Heart left ventricle (tissue), 16 donors: ENCODE measurements around the gene BAG1. TPM values are rescaled to one million over a fixed set of nuclear protein-coding genes. Genes with fewer than 3 reads are reported as not detected.
A peak's percentile ranks its signal among the peaks of the same experiment; 100 is the strongest.

Experiments used
- ATAC-seq, 4 donors: fragments of 200-7000 bp; cut with Tn5 transposase; one replicate each; pipeline ENCODE4 v1.9.1; 2020 to 2022; ENCODE audit warnings: moderate library complexity in 4 of 4, mild to moderate bottlenecking in 3 of 4, moderate number of reproducible peaks in 1 of 4
- DNase-seq, 5 donors: peaks; one replicate each; pipeline ENCODE4 v3.0.0-alpha.2; 2020
- H3K27ac ChIP-seq, 12 donors: fragments of 200-600 bp; sonication (generic) in 4 of 12; one replicate each; pipeline versions ENCODE4 v1.5.0 to v1.8.0; 2016 to 2022; ENCODE audit warnings: mild to moderate bottlenecking in 2 of 12
- H3K27me3 ChIP-seq, 9 donors: fragments of 200-600 bp; sonication (generic) in 2 of 9; one replicate each; pipeline versions ENCODE4 v1.5.1 to v1.8.0; 2016 to 2022; ENCODE audit warnings: mild to moderate bottlenecking in 3 of 9
- H3K36me3 ChIP-seq, 9 donors: fragments of 200-600 bp; sonication (generic) in 2 of 9; one replicate each; pipeline versions ENCODE4 v1.5.0 to v1.8.0; 2018 to 2022; ENCODE audit warnings: mild to moderate bottlenecking in 2 of 9
- H3K4me1 ChIP-seq, 12 donors: fragments of 200-600 bp; sonication (generic) in 4 of 12; one replicate each; pipeline versions ENCODE4 v1.5.0 to v1.8.0; 2016 to 2022; ENCODE audit warnings: mild to moderate bottlenecking in 3 of 12
- H3K4me3 ChIP-seq, 12 donors: fragments of 200-600 bp; sonication (generic) in 4 of 12; one replicate each; pipeline versions ENCODE4 v1.5.0 to v1.8.0; 2017 to 2022; ENCODE audit warnings: mild to moderate bottlenecking in 9 of 12, moderate library complexity in 4 of 12
- H3K9me3 ChIP-seq, 12 donors: fragments of 200-600 bp; sonication (generic) in 4 of 12; one replicate each; pipeline versions ENCODE4 v1.5.0 to v1.8.0; 2016 to 2022; ENCODE audit warnings: mild to moderate bottlenecking in 1 of 12
- POLR2A ChIP-seq, 2 donors: fragments of 450-650 bp; IDR thresholded peaks; one replicate each; pipeline ENCODE4 v1.6.1; 2017; ENCODE audit warnings: antibody characterized with exemption in 2 of 2, mild to moderate bottlenecking in 2 of 2, moderate library complexity in 2 of 2
- WGBS, 4 donors: extraction: QIAGEN DNeasy Blood & Tissue Kit in 2 of 4; methylation state at CpG; one replicate each; pipeline versions ENCODE4 v1.1.5 to v1.1.7; 2013 to 2018; 5-methylcytosine and 5-hydroxymethylcytosine counted together
- intact Hi-C, 10 donors: fragments of 100-400 bp; cut with DNase I; formaldehyde crosslinking; loops; one replicate each; pipeline versions ENCODE4 v1.11.1 to v1.14.2; 2022
- long read RNA-seq, 3 donors: library from polyadenylated mRNA; unstranded; transcript quantifications; one replicate each; pipeline ENCODE4 v2.0.0, GENCODE V29; 2020 to 2021
- polyA plus RNA-seq, 2 donors: library from polyadenylated mRNA; stranded (reverse); fragments of 200-250 nt; gene quantifications; one replicate each; pipeline ENCODE4 v1.2.3, GENCODE V29; 2013
- total RNA-seq, 9 donors: library from RNA; depleted of rRNA in 2 of 9; stranded (reverse); fragments of >200 nt in 2 of 9; fragmentation: NEBNext Ultra II Directional in 3 of 9; extraction: Animal tissue kit (Norgen Biotek cat#: 25700) in 3 of 9; gene quantifications; one replicate each; pipeline versions ENCODE4 v1.1.0 to v1.2.4, GENCODE V29; 2016 to 2023
- TF ChIP-seq, protein P1 (sequence below), 12 donors: fragments of 200-600 bp; sonication (generic) in 4 of 12; IDR thresholded peaks; one replicate each; pipeline versions ENCODE4 v1.5.0 to v1.8.0; 2018 to 2022; ENCODE audit warnings: antibody characterized with exemption in 12 of 12, mild to moderate bottlenecking in 5 of 12
- donor health status: ischemic (EF 13 %, LVEDD 7.1; RV severe dilation, severe dysfunction).
- donor health status: healthy with polysubstance abuse.
- donor health status: DM: no; HTN: yes; CAD: no.
- donor health status: DM: no; HTN: no; CAD: no.
- donor health status: ischemic (EF 25% LVEDD 6.9; RV normal size, moderate dysfunction).
- donor health status: ischemic (EF 25% LVEDD 5.7; RV mildly dilated, moderate dysfunction).
- donor health status: healthy.
- donor health status: DM: yes; HTN: yes; CAD: no.
- donor health status: ischemic (EF 35%, LVEDD 5.7; RV mildly dilated, moderate dysfunction).
- donor health status: nonischemic (EF 11% LVEDD 7.7; RV severe dilation, severe dysfunction).
- donor health status: DM: yes; HTN: yes; CAD: no.
- donor health status: PGD.
- donor health status: ischemic (EF 29% LVEDD 5.4; RV normal size, mild dysfunction).
- donor health status: nonischemic (EF 23%, LVEDD 6.1; RV moderate dilation, normal function).

Gene BAG1
- 100 to 1,000 TPM in 6 of 9 donors, 10 to 100 TPM in 3; 71.0 to 144 (median 112) TPM for total RNA-seq
- 100 to 1,000 TPM; 110 to 132 TPM for polyA plus RNA-seq
- long read RNA-seq, donor 1, transcript BAG1-210 (7 exons, 3,786 nt), result major isoform, 184 of 192 reads
- long read RNA-seq, donor 1, partial matches to known transcripts, result 3 of 192 reads
- long read RNA-seq, donor 1, other reads (novel, unspliced or antisense), result 5 of 192 reads
- long read RNA-seq, donor 2, transcript BAG1-210 (7 exons, 3,786 nt), result major isoform, 136 of 142 reads
- long read RNA-seq, donor 2, partial matches to known transcripts, result 0 of 142 reads
- long read RNA-seq, donor 2, other reads (novel, unspliced or antisense), result 5 of 142 reads
- long read RNA-seq, donor 3, transcript BAG1-210 (7 exons, 3,786 nt), result major isoform, 114 of 123 reads
- long read RNA-seq, donor 3, partial matches to known transcripts, result 2 of 123 reads
- long read RNA-seq, donor 3, other reads (novel, unspliced or antisense), result 7 of 123 reads

DNA sequence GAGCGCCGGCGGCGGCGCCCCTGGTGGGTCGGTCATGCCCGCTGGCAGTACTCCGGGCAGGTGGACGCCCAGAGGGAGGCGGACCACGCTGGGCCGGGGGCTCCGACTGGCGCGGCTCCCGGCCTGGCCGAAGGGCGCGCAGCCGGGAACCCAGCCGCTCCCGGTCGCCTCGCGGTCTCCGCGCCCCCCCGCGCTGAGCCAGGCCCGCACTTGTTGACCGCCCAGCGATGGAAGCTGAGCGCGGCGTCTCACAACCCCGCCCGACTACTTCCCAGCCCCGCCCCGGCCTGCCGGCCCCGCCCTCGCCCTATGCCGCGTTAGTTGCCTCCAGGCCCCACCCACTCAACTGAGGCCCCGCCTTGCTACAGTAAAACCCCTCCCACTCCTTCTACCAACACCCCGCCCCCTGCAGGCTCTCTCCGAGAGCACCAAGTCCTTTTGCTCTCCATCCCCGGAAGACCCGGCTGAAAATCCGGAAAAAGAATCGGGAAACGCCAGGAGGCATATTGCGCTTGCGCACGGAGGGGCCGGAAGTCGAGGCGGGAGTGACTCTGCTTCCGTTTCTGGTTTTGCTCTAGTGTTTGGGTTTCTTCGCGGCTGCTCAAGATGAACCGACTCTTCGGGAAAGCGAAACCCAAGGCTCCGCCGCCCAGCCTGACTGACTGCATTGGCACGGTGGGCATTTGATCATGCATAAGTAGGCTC, at the start of gene BAG1, which contains the start of gene CHMP5:
Gene BAG1 (minus strand): TSS at position 236 of the 705 bp plus-strand sequence.
Gene CHMP5 (plus strand): TSS at position 577 of the 705 bp plus-strand sequence. CDS start 30 bp downstream, at position 607.
- peak; percentile 97 to 99 (median 98) for ATAC-seq
- Histone ChIP-seq H3K27me3 (no peaks in the 10 kb centered on the region), H3K4me1 (peaks cover 0 to 36% (median 23%) of the 10 kb centered on the region in 12 donors), H3K27ac (peak within 1 kb of the TSS; percentile 76 to 99 (median 94)), H3K4me3 (peak within 1 kb of the TSS; percentile 66 to 97 (median 91)), H3K9me3 (no peaks in the 10 kb centered on the region), H3K36me3 (peaks cover 0 to 68% (median 64%) of the 10 kb centered on the region in 9 donors)
- TF ChIP-seq, protein P1, sequence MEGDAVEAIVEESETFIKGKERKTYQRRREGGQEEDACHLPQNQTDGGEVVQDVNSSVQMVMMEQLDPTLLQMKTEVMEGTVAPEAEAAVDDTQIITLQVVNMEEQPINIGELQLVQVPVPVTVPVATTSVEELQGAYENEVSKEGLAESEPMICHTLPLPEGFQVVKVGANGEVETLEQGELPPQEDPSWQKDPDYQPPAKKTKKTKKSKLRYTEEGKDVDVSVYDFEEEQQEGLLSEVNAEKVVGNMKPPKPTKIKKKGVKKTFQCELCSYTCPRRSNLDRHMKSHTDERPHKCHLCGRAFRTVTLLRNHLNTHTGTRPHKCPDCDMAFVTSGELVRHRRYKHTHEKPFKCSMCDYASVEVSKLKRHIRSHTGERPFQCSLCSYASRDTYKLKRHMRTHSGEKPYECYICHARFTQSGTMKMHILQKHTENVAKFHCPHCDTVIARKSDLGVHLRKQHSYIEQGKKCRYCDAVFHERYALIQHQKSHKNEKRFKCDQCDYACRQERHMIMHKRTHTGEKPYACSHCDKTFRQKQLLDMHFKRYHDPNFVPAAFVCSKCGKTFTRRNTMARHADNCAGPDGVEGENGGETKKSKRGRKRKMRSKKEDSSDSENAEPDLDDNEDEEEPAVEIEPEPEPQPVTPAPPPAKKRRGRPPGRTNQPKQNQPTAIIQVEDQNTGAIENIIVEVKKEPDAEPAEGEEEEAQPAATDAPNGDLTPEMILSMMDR (IDR thresholded peaks at IDR 0.05), result peak; percentile 12 to 69 (median 33)
- peak; percentile 90 to 91 for TF ChIP-seq POLR2A (IDR thresholded peaks at IDR 0.05)
- DNase-seq, result peak; percentile 99 to 100 (median 100)
- intact Hi-C loops, result loop anchor here in 2 of 10 donors (1.0 to 5.0 kb wide), 3 partner anchors 23 to 97 kb away; partner anchors contain the start of genes B4GALT1 (in 1 of the 2) and NFX1 (in 1 of the 2)
- 0 to 1% (median 1%) methylated on average over 22 to 67 of the region's 67 CpGs for WGBS, 4 donors

DNA sequence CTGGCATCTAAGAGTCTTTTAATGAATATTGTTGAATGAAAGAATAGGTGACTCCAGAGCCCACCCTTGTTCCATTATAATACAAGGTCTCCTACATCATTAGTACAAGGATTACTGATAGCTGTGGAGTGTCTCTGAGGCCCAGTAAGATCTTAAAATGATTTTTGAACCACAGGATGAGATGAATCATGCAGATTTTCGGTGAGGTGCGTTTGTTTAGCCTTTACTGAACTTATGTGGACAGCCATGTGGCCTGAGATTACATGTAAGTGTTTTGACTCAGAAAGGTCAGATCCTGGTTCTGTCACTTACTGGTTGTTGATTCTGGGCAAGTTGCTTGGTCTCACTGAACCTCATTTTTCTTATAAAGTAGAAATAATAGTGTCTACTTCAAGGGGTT, 47.4 kb upstream of the BAG1 start:
- WGBS, 4 donors, result 86 to 91% (median 87%) methylated on average over 2 of the region's 2 CpGs
- intact Hi-C loops, result loop anchor here in 1 of 10 donors (5.0 kb wide), 1 partner anchor 35 kb away; no protein-coding TSS in a partner anchor
- no peak for ATAC-seq
- Histone ChIP-seq H3K27ac (no peak overlapping the region), H3K4me3 (no peak overlapping the region), H3K36me3 (peaks cover 0 to 100% (median 99%) of the 10 kb centered on the region in 9 donors), H3K4me1 (peaks cover 0 to 8% (median 0%) of the 10 kb centered on the region in 12 donors), H3K27me3 (no peaks in the 10 kb centered on the region), H3K9me3 (no peaks in the 10 kb centered on the region)
- DNase-seq, result no peak
- no peak for TF ChIP-seq POLR2A (IDR thresholded peaks at IDR 0.05)
- TF ChIP-seq, protein P1 (IDR thresholded peaks at IDR 0.05), result no peak

DNA sequence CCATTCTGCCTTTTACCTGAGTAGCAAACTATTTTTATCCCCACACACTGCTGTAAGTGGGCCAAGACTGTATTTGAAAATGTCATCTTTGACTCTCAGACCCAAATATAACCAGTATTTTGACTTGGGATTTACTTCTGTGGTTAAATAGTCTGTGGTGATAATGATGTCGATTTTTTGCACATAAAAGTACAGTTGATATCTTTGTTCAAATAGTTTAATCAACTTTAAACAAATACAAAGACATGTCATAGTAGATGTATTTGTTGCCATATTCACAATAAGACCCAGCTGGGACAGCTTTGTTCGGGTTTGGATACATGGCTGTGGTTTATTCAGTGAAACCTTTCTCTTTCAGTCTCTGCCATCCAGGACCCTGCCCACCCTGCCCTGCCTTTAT, 46.2 kb upstream of the BAG1 start:
- no peak for TF ChIP-seq POLR2A (IDR thresholded peaks at IDR 0.05)
- TF ChIP-seq, protein P1 (IDR thresholded peaks at IDR 0.05), result no peak
- 84 to 94% (median 89%) methylated on average over 2 of the region's 2 CpGs for WGBS, 4 donors

More for the DNA sequence above, 46.2 kb upstream of the BAG1 start:
- H3K4me3 ChIP-seq, result no peak overlapping the region
- ATAC-seq, result no peak
- DNase-seq, result no peak
- peak overlapping the region in 1 of 12 donors; percentile 45 for H3K27ac ChIP-seq
- H3K4me1 ChIP-seq, result peaks cover 0 to 8% (median 0%) of the 10 kb centered on the region in 12 donors
- H3K27me3 ChIP-seq, result no peaks in the 10 kb centered on the region
- intact Hi-C loops, result loop anchor here in 1 of 10 donors (5.0 kb wide), 1 partner anchor 37 kb away; no protein-coding TSS in a partner anchor
- peaks cover 0 to 100% (median 100%) of the 10 kb centered on the region in 9 donors for H3K36me3 ChIP-seq
- no peaks in the 10 kb centered on the region for H3K9me3 ChIP-seq
